ENCODE data around the gene DTWD1.

- TF ChIP-seq, protein P1, sequence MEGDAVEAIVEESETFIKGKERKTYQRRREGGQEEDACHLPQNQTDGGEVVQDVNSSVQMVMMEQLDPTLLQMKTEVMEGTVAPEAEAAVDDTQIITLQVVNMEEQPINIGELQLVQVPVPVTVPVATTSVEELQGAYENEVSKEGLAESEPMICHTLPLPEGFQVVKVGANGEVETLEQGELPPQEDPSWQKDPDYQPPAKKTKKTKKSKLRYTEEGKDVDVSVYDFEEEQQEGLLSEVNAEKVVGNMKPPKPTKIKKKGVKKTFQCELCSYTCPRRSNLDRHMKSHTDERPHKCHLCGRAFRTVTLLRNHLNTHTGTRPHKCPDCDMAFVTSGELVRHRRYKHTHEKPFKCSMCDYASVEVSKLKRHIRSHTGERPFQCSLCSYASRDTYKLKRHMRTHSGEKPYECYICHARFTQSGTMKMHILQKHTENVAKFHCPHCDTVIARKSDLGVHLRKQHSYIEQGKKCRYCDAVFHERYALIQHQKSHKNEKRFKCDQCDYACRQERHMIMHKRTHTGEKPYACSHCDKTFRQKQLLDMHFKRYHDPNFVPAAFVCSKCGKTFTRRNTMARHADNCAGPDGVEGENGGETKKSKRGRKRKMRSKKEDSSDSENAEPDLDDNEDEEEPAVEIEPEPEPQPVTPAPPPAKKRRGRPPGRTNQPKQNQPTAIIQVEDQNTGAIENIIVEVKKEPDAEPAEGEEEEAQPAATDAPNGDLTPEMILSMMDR (IDR thresholded peaks at IDR 0.05) = no peak
- TF ChIP-seq POLR2A (IDR thresholded peaks at IDR 0.05) = no peak
These were observed 53.5 kb downstream of the DTWD1 start for GRCh38 chr15:49674370-49674769.
